ENCODE measurements around the gene STIMATE. TPM values are rescaled to one million over a fixed set of nuclear protein-coding genes. Genes with fewer than 3 reads are reported as not detected.

STIMATE gene
- total RNA-seq, 4 donors from 2014 or later: 12.7 to 20.7 (median 16.1) TPM

DNA sequence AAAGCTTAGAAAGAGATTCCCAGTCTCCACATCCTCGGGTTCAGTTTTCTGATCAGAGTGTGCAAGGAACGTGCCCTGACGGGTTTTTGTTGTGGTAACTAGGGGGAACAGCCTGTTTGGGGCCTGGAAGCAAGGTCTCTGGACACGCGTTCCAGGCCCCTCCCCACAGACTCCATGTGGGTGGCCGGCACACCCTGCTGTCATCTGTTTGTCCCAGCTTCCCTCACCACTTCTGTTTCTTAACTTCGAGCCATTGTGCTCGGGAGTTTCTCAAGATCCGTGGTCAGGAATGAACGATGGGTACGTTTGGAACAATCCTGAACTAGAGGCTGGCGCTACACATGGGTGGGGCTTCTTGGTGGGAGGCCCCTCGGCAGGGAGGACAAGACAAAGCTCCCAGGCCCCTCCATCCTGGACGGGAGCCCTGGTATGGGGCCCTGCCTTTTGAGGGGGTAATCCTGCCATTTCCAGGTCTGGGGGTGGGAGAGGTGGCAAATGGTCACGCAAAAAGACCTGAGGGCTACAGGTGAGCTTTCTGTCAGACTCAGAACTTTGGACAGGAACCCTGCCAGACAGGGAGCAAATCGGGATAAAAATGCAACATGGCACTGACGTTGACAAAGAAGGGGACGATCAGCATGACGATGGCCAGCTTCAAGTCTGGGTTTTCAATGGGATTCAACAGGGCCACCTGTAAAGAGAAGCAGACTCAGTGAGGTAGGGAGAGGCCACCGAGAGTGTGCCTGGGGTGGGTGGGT is 54.1 kb downstream of the STIMATE start:
- no peak for TF ChIP-seq CTCF (IDR thresholded peaks at IDR 0.05)
- TF ChIP-seq POLR2A (IDR thresholded peaks at IDR 0.05): no peak
- peak; percentile 61 to 89 for DNase-seq (ENCODE audit: low spot score in 2 of 2)
- intact Hi-C loops (cut with DNase I; ENCODE audit: low total_unique reads): no loop called here
- H3K4me3 ChIP-seq (ENCODE audit: low read depth, poor library complexity, severe bottlenecking): no peak overlapping the region
- 44 to 55% methylated on average over 20 of the region's 20 CpGs for WGBS, 2 donors

DNA sequence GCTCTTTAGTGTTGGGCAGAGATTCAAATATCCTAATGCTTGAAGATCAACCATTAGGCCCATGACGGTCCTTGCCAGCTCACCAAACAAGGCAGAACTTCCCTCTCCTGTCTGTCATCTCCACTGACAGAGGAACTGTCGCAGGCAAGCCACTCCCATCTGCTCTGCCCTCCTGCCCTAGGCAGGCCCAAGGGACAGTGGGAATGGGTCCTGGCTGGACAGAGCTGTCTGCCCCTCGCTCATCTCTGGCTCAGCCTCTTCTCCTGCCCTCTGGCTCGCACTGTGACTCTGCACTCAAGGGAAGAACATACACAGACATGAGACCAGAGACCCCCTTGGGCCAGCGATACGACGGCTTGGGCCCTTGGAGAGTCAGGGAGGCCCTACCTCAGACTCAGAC is 54.9 kb downstream of the STIMATE start:
- no peak for TF ChIP-seq POLR2A (IDR thresholded peaks at IDR 0.05)
- TF ChIP-seq CTCF (IDR thresholded peaks at IDR 0.05): no peak
- intact Hi-C loops (cut with DNase I; ENCODE audit: low total_unique reads): no loop called here
- 65 to 75% methylated on average over 7 of the region's 7 CpGs for WGBS, 2 donors
- DNase-seq (ENCODE audit: low spot score in 2 of 2): no peak
- H3K4me3 ChIP-seq (ENCODE audit: low read depth, poor library complexity, severe bottlenecking): no peak overlapping the region

- TF ChIP-seq POLR2A (IDR thresholded peaks at IDR 0.05) (no peak), CTCF (IDR thresholded peaks at IDR 0.05) (no peak)
- no peak overlapping the region for H3K4me3 ChIP-seq (ENCODE audit: low read depth, poor library complexity, severe bottlenecking)
- WGBS, 2 donors: 83 to 85% methylated on average over 12 of the region's 12 CpGs
- DNase-seq (ENCODE audit: low spot score in 2 of 2): no peak
- intact Hi-C loops (cut with DNase I; ENCODE audit: low total_unique reads): no loop called here
Measured at GRCh38 chr3:52841981-52842340, 55.4 kb downstream of the STIMATE start.

- intact Hi-C loops (cut with DNase I; ENCODE audit: low total_unique reads): no loop called here
- 93 to 99% methylated on average over 12 of the region's 12 CpGs for WGBS, 2 donors
- no peak overlapping the region for H3K4me3 ChIP-seq (ENCODE audit: low read depth, poor library complexity, severe bottlenecking)
- TF ChIP-seq CTCF (IDR thresholded peaks at IDR 0.05): no peak
- no peak for TF ChIP-seq POLR2A (IDR thresholded peaks at IDR 0.05)
- DNase-seq (ENCODE audit: low spot score in 2 of 2): no peak
Measured at GRCh38 chr3:52841211-52841980, 56.0 kb downstream of the STIMATE start.

GRCh38 chr3:52839892-52840545 is 57.3 kb downstream of the STIMATE start:
- 89 to 90% methylated on average over 23 of the region's 23 CpGs for WGBS, 2 donors
- intact Hi-C loops (cut with DNase I; ENCODE audit: low total_unique reads): no loop called here
- H3K4me3 ChIP-seq (ENCODE audit: low read depth, poor library complexity, severe bottlenecking): no peak overlapping the region
- no peak for DNase-seq (ENCODE audit: low spot score in 2 of 2)
- TF ChIP-seq CTCF (IDR thresholded peaks at IDR 0.05): no peak

All from lower leg skin (tissue), 4 donors.